ENCODE measurements around the gene GNA14. TPM values are rescaled to one million over a fixed set of nuclear protein-coding genes. Genes with fewer than 3 reads are reported as not detected.

The GNA14 gene
- total RNA-seq, 1 donor from 2014 or later = 0.32 TPM

GRCh38 chr9:77438653-77439052 is 209.5 kb downstream of the GNA14 start:
- Mint-ChIP-seq H3K36me3 (ENCODE audit: unreplicated experiment) (peaks cover 5% of the 10 kb centered on the region), H3K27ac (ENCODE audit: unreplicated experiment) (no peak overlapping the region), H3K9me3 (ENCODE audit: unreplicated experiment) (peaks cover 3% of the 10 kb centered on the region), H3K4me3 (ENCODE audit: unreplicated experiment) (no peak overlapping the region), H3K4me1 (ENCODE audit: low read depth, unreplicated experiment) (peaks cover 17% of the 10 kb centered on the region), H3K27me3 (ENCODE audit: unreplicated experiment) (peaks cover 10% of the 10 kb centered on the region)
- no peak for TF ChIP-seq CTCF (IDR thresholded peaks at IDR 0.05; ENCODE audit: partially characterized antibody, unreplicated experiment)
- no peak for DNase-seq

GRCh38 chr9:77435688-77436087 is 212.4 kb downstream of the GNA14 start:
- peaks cover 5% of the 10 kb centered on the region for H3K36me3 Mint-ChIP-seq (ENCODE audit: unreplicated experiment)
- no peak for DNase-seq
- peaks cover 11% of the 10 kb centered on the region for H3K27me3 Mint-ChIP-seq (ENCODE audit: unreplicated experiment)
- TF ChIP-seq CTCF (IDR thresholded peaks at IDR 0.05; ENCODE audit: partially characterized antibody, unreplicated experiment) = no peak
- peak overlapping the region; percentile 22 for H3K4me3 Mint-ChIP-seq (ENCODE audit: unreplicated experiment)
- H3K9me3 Mint-ChIP-seq (ENCODE audit: unreplicated experiment) = peaks cover 3% of the 10 kb centered on the region
- peaks cover 17% of the 10 kb centered on the region for H3K4me1 Mint-ChIP-seq (ENCODE audit: low read depth, unreplicated experiment)
- peak overlapping the region; percentile 49 for H3K27ac Mint-ChIP-seq (ENCODE audit: unreplicated experiment)

- H3K9me3 Mint-ChIP-seq (ENCODE audit: unreplicated experiment) = peaks cover 3% of the 10 kb centered on the region
- peaks cover 17% of the 10 kb centered on the region for H3K4me1 Mint-ChIP-seq (ENCODE audit: low read depth, unreplicated experiment)
- no peak overlapping the region for H3K27ac Mint-ChIP-seq (ENCODE audit: unreplicated experiment)
- H3K27me3 Mint-ChIP-seq (ENCODE audit: unreplicated experiment) = peaks cover 11% of the 10 kb centered on the region
- H3K4me3 Mint-ChIP-seq (ENCODE audit: unreplicated experiment) = no peak overlapping the region
- TF ChIP-seq CTCF (IDR thresholded peaks at IDR 0.05; ENCODE audit: partially characterized antibody, unreplicated experiment) = no peak
- H3K36me3 Mint-ChIP-seq (ENCODE audit: unreplicated experiment) = peaks cover 5% of the 10 kb centered on the region
- no peak for DNase-seq
These were observed 212.8 kb downstream of the GNA14 start for GRCh38 chr9:77435277-77435676.

- H3K36me3 Mint-ChIP-seq (ENCODE audit: unreplicated experiment) = peaks cover 5% of the 10 kb centered on the region
- peaks cover 9% of the 10 kb centered on the region for H3K27me3 Mint-ChIP-seq (ENCODE audit: unreplicated experiment)
- peaks cover 3% of the 10 kb centered on the region for H3K9me3 Mint-ChIP-seq (ENCODE audit: unreplicated experiment)
- peak overlapping the region; percentile 32 for H3K4me3 Mint-ChIP-seq (ENCODE audit: unreplicated experiment)
- peak; percentile 74 for DNase-seq
- H3K27ac Mint-ChIP-seq (ENCODE audit: unreplicated experiment) = peak overlapping the region; percentile 88
- H3K4me1 Mint-ChIP-seq (ENCODE audit: low read depth, unreplicated experiment) = peaks cover 9% of the 10 kb centered on the region
- TF ChIP-seq CTCF (IDR thresholded peaks at IDR 0.05; ENCODE audit: partially characterized antibody, unreplicated experiment) = peak; percentile 78
These were observed 214.3 kb downstream of the GNA14 start for GRCh38 chr9:77433675-77434445.

GRCh38 chr9:77432053-77432452 is 216.1 kb downstream of the GNA14 start:
- peaks cover 15% of the 10 kb centered on the region for H3K4me1 Mint-ChIP-seq (ENCODE audit: low read depth, unreplicated experiment)
- no peak overlapping the region for H3K27ac Mint-ChIP-seq (ENCODE audit: unreplicated experiment)
- peaks cover 3% of the 10 kb centered on the region for H3K9me3 Mint-ChIP-seq (ENCODE audit: unreplicated experiment)
- no peak for TF ChIP-seq CTCF (IDR thresholded peaks at IDR 0.05; ENCODE audit: partially characterized antibody, unreplicated experiment)
- peaks cover 5% of the 10 kb centered on the region for H3K36me3 Mint-ChIP-seq (ENCODE audit: unreplicated experiment)
- no peak for DNase-seq
- peaks cover 4% of the 10 kb centered on the region for H3K27me3 Mint-ChIP-seq (ENCODE audit: unreplicated experiment)
- H3K4me3 Mint-ChIP-seq (ENCODE audit: unreplicated experiment) = no peak overlapping the region

All from glutamatergic neuron (in vitro differentiated cells).